WI38 (cell line): Measurements from ENCODE around the gene FAM200A.

Source experiments
- H3K4me3 ChIP-seq: 2 replicates; pipeline ENCODE4 v1.5.1; 2011; ENCODE audit warnings: low read depth, mild to moderate bottlenecking, control low read depth, low read length
- TF ChIP-seq, protein P1 (sequence below): IDR thresholded peaks from 2 replicates; pipeline ENCODE4 v1.5.1; 2012; ENCODE audit warnings: low read depth, mild to moderate bottlenecking, control low read depth, low read length

FAM200A gene

DNA sequence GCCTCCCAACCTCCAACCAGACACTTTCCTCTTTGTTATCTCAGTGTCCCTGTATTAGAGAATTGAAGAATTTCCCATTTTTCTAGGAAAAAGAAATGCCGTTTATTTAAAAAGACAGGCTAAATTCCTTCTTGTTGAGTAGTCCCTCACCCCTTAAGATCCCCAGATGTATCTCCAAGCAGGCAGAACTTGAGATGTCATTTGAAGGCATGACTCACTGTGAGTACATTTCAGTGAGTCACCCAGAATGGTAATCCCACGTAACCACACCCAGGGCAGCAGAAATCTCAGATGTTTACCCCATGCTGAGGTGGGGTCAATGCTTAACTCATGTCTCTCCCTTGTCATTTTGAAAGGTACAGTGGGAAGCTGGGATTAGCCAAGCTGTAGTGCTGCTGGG lies 10.9 kb upstream of the FAM200A start:
- TF ChIP-seq, protein P1, sequence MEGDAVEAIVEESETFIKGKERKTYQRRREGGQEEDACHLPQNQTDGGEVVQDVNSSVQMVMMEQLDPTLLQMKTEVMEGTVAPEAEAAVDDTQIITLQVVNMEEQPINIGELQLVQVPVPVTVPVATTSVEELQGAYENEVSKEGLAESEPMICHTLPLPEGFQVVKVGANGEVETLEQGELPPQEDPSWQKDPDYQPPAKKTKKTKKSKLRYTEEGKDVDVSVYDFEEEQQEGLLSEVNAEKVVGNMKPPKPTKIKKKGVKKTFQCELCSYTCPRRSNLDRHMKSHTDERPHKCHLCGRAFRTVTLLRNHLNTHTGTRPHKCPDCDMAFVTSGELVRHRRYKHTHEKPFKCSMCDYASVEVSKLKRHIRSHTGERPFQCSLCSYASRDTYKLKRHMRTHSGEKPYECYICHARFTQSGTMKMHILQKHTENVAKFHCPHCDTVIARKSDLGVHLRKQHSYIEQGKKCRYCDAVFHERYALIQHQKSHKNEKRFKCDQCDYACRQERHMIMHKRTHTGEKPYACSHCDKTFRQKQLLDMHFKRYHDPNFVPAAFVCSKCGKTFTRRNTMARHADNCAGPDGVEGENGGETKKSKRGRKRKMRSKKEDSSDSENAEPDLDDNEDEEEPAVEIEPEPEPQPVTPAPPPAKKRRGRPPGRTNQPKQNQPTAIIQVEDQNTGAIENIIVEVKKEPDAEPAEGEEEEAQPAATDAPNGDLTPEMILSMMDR = no peak
- H3K4me3 ChIP-seq = peak overlapping the region; percentile 27; the same call in 1 of the 2 replicates

DNA sequence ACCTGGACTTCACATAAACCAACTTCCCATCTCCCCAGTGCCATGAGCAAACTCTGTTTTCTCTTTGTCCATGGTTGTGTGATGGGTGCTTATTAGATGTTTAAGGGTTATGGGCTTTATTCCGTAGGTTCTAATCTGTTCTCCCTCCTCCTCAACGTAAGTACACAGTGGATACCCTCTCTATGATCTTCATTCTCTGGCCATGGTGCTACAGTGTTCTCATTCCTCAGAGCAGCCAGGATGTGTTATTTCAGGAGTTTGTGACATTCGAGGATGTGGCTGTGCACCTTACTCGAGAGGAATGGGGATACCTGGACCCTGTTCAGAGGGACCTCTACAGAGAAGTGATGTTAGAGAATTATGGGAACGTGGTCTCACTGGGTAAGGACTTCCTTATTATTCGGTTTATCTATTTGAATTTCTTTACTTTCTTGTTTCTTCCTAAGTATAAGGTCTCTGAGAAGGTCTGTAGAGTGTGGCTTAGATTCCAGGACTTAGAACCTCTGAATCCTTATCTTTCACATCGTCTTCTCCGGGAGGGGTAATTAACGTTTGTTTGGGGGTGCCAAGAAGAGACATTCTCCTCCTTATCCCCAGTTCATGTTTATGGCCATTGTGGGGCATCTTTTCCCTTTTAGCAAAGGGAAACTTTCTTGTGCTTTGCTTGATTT lies 10.3 kb upstream of the FAM200A start:
- TF ChIP-seq, protein P1 = no peak
- peak overlapping the region; percentile 27; the same call in 1 of the 2 replicates for H3K4me3 ChIP-seq

DNA sequence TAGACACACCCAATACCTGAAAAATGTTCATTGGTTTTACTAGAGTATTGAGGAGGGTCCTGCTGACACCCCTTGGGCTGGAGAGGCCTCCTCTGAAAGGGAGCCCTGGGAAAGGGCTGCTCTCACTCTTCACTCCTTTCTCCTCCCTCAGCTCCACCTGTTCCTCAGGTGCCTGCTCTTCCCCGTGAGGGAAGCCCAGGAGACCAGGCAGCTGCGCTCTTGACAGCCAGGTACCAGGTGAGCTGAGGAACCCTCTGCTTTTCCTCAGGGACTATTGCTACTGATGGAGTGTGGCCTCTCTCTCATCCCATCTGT lies 9.8 kb upstream of the FAM200A start:
- H3K4me3 ChIP-seq = no peak overlapping the region
- TF ChIP-seq, protein P1 = no peak

DNA sequence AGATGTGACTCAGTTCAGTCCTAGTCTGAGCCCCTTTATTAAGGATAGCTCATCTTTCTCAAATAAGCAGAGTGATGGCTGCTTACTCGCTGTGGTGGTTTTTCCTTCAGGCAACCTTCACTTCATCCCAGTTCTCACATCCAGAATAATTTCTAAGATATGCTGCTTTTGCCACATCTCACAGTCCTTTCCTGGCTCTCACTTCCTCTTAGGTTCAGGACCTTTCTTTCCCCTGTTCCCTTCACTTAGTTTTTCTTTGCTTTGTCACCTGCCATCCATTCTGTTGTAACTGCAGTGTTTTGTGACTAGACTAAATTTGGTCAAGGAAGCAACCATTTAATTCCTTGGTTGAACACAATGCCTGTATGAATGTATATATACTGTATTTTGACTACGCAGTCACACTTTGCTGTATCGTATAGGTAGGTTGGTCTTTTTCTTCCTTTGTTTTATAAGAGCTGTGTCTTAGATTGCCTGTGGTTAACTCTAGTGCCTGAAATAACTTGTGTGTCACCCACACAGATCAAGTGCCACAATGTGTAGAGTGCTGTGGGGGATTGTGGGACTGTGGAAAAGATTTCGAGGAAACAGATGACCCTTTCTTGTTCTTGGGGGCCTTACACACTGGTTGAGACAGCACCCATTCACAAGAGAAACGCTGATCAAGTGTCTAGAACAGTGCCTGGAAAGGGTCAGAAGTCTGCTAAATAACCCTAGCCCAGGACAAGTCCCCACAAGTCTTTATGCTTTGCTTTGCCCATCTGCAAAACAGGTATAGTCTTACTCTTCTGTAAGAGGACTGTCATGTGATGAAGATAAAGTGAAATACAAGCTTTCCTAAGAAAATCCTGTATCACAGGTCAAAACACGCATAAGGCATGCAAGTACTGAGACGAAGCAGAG lies 9.2 kb upstream of the FAM200A start:
- TF ChIP-seq, protein P1 = no peak
- H3K4me3 ChIP-seq = no peak overlapping the region

DNA sequence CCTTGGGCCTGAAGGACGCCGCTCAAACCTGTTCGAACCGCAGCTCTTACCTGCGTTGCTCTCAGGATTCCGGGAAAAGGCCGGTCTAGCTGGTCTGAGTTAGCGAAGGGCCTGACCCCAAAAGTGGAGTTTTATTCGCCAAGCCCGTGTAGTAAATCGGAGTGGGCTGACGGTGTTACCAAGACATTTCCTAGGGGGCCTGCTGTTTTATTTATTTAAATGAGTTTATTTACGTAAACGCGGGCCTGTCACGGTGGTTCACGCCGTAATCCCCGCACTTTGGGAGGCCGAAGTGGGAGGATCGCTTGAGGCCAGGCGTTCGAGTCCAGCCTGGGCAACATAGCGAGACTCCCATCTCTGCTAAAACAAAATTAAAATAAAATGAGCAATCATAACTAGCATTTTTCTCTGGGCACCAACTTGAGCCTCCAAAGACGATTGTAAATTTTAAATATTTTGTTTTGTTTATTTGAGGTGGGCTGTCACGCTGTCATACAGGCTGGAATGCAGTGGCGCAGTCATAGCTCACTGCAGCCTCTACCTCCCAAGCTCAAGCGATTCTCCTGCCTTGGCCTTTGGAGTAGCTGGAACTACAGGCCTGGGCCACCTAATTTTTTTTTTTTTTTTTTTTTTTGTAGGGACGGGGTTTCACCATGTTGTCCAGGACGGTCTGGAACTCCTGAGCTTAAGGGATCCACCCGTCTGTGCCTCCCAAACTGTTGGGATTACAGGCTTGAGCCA lies 7.4 kb upstream of the FAM200A start:
- peak overlapping the region; percentile 95 for H3K4me3 ChIP-seq
- TF ChIP-seq, protein P1 = no peak

DNA sequence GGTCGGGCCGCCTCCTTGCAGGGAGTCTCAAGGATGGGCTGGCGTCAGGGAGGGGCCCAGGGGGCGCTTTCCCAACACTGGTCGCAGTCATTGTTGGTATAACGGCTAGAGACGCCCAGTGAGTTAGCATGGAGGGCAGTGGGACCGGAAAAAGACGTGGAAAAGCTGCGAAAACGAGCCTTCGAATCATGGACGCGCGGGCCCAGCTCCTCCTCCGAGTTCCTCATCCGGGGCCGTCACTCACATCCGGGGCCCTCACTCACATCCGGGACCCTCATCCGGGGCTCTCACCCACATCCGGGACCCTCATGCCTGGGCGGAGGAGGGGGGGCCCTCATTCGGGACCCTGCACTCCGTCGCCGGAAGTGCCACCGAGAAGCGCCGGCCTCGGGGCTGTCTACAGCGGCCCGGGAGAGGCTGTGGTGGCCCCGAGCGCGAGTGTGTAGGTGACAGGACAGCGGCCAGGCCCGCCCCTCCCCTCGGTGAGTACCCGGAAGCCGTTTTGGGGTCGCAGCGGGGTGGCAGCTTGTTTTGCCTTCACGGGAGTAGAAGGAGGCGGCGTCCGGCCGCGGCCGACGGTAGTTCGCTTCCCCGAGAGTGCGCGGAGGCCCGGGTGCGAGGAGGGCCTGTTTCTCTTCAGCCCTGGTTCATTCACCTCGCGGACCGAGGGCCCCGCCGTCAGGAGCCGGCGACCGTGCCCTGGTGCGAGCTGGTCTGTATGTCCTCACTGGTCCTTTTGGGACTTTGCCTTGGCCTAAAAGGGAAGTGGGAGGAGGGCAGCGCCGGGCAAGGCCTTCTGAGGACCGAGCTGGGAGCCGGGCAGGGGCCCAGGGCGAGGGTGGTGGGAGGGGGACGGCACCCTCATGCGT lies 6.6 kb upstream of the FAM200A start, which contains the start of gene ZNF655:
TSS of gene ZNF655 (plus strand) at position 337 of the 869 bp plus-strand sequence. CDS start 1,918 bp downstream, outside the sequence.
- H3K4me3 ChIP-seq = peak within 1 kb of the TSS; percentile 95
- TF ChIP-seq, protein P1 = no peak
